Neural cell (in vitro differentiated cells): Measurements from ENCODE around the gene RPL13A. TPM values are rescaled to one million over a fixed set of nuclear protein-coding genes. Genes with fewer than 3 reads are reported as not detected.
"Not testable (repeated sequence)": the region's sequence is repeated elsewhere in the genome, so short reads cannot be mapped to it uniquely, and the experiment has no call there.

Experiments used
- H2AFZ ChIP-seq: fragments of 200-600, 300-800 bp; sonication (generic), shearing (Covaris generic); 2 replicates; pipeline ENCODE4 v1.6.0; 2014; ENCODE audit warnings: low read depth, mild to moderate bottlenecking, antibody characterized with exemption, low read length, moderate library complexity
- H3F3A ChIP-seq: fragments of 200-600 bp; shearing (Covaris generic); 2 replicates; pipeline ENCODE4 v1.6.1; 2016; ENCODE audit warnings: mild to moderate bottlenecking, moderate library complexity, mixed read lengths, antibody characterized with exemption, low read length; ENCODE audit not compliant: insufficient read depth, poor library complexity, severe bottlenecking
- H3K27ac ChIP-seq: fragments of 200-600, 300-800 bp; sonication (generic), shearing (Covaris generic); 2 replicates; pipeline ENCODE4 v1.5.1; 2014; ENCODE audit warnings: mild to moderate bottlenecking, low read length, moderate library complexity
- H3K27me3 ChIP-seq: fragments of 300-800, 200-600 bp; sonication (generic), shearing (Covaris generic); 2 replicates; pipeline ENCODE4 v1.6.0; 2014; ENCODE audit warnings: mild to moderate bottlenecking, low read depth, low read length, moderate library complexity; ENCODE audit not compliant: insufficient read depth
- H3K36me3 ChIP-seq: fragments of 300-800, 200-600 bp; sonication (generic), shearing (Covaris generic); 2 replicates; pipeline ENCODE4 v1.5.1; 2014; ENCODE audit warnings: mild to moderate bottlenecking, antibody characterized with exemption, low read length, moderate library complexity; ENCODE audit not compliant: insufficient read depth
- H3K4me2 ChIP-seq: fragments of 300-800, 200-600 bp; sonication (generic), shearing (Covaris generic); 2 replicates; pipeline ENCODE4 v1.6.0; 2014; ENCODE audit warnings: mild to moderate bottlenecking, low read length
- H3K4me3 ChIP-seq: fragments of 300-800, 200-600 bp; sonication (generic), shearing (Covaris generic); 2 replicates; pipeline ENCODE4 v1.5.1; 2014; ENCODE audit warnings: mild to moderate bottlenecking, low read length, moderate library complexity
- H3K79me2 ChIP-seq: fragments of 200-600 bp; shearing (Covaris generic); replicated peaks from 2 replicates; pipeline ENCODE4 v1.6.0; 2014; ENCODE audit warnings: mild to moderate bottlenecking, low read length, moderate library complexity; ENCODE audit not compliant: insufficient read depth
- H3K9ac ChIP-seq: fragments of 300-800, 200-600 bp; sonication (generic), shearing (Covaris generic); 2 replicates; pipeline ENCODE4 v1.6.1; 2016; ENCODE audit warnings: mild to moderate bottlenecking, low read length, mixed read lengths
- H3K9me2 ChIP-seq: fragments of 200-600 bp; shearing (Covaris generic); 2 replicates; pipeline ENCODE4 v1.6.1; 2016; ENCODE audit warnings: mild to moderate bottlenecking, low read length, mixed read lengths; ENCODE audit not compliant: insufficient read depth
- H3K9me3 ChIP-seq: fragments of 200-600, 300-800 bp; sonication (generic), shearing (Covaris generic); 2 replicates; pipeline ENCODE4 v1.6.1; 2016; ENCODE audit warnings: mild to moderate bottlenecking, mixed run types, low read length, moderate library complexity, mixed read lengths
- H4K20me1 ChIP-seq: fragments of 200-600 bp; shearing (Covaris generic); 2 replicates; pipeline ENCODE4 v1.6.1; 2016; ENCODE audit warnings: mild to moderate bottlenecking, mixed run types; ENCODE audit not compliant: insufficient read depth
- CTCF ChIP-seq: fragments of 450-650 bp; IDR thresholded peaks from 2 replicates; pipeline ENCODE4 v1.5.1; 2014; ENCODE audit warnings: antibody characterized with exemption, mild to moderate bottlenecking, moderate library complexity; ENCODE audit not compliant: poor library complexity, severe bottlenecking
- EP300 ChIP-seq: fragments of 450-650 bp; conservative IDR thresholded peaks from 2 replicates; pipeline ENCODE4 v1.6.1; 2014; ENCODE audit warnings: antibody characterized with exemption, mild to moderate bottlenecking, moderate library complexity; ENCODE audit not compliant: poor library complexity, severe bottlenecking
- EZH2 ChIP-seq: fragments of 200-600, 300-800 bp; shearing (Covaris generic), sonication (generic); IDR thresholded peaks from 2 replicates; pipeline ENCODE4 v1.6.1; 2014; ENCODE audit warnings: antibody characterized with exemption, low read length, borderline replicate concordance, mild to moderate bottlenecking; ENCODE audit not compliant: insufficient read depth, poor library complexity, severe bottlenecking
- MXI1 ChIP-seq: fragments of 450-650 bp; conservative IDR thresholded peaks from 2 replicates; pipeline ENCODE4 v1.6.1; 2014; ENCODE audit warnings: antibody characterized with exemption, mild to moderate bottlenecking; ENCODE audit not compliant: poor library complexity, severe bottlenecking
- POLR2AphosphoS5 ChIP-seq: IDR thresholded peaks from 2 replicates; pipeline ENCODE4 v1.6.1; 2012
- RAD21 ChIP-seq: fragments of 450-650 bp; conservative IDR thresholded peaks from 2 replicates; pipeline ENCODE4 v1.6.1; 2014; ENCODE audit warnings: antibody characterized with exemption, mild to moderate bottlenecking, moderate library complexity
- REST ChIP-seq: IDR thresholded peaks from 2 replicates; pipeline ENCODE4 v1.6.1; 2012; ENCODE audit warnings: borderline replicate concordance
- SMC3 ChIP-seq: fragments of 450-650 bp; conservative IDR thresholded peaks from 2 replicates; pipeline ENCODE4 v1.6.1; 2014; ENCODE audit warnings: antibody characterized with exemption, mild to moderate bottlenecking, moderate library complexity; ENCODE audit not compliant: poor library complexity
- TAF1 ChIP-seq: IDR thresholded peaks from 2 replicates; pipeline ENCODE4 v1.6.1; 2012; ENCODE audit warnings: low read depth
- polyA plus RNA-seq: library from polyadenylated mRNA; depleted of rRNA; stranded (reverse); fragments of >200 nt; gene quantifications from 2 replicates; pipeline ENCODE4 v1.2.3, GENCODE V29; 2014

The RPL13A gene
- polyA plus RNA-seq, 1 donor from 2014 or later: 2,313 TPM

GRCh38 chr19:49458567-49458903 is 28.9 kb upstream of the RPL13A start:
- TF ChIP-seq EP300: no peak
- no peak for TF ChIP-seq RAD21
- no peak for TF ChIP-seq MXI1
- no peak for TF ChIP-seq POLR2AphosphoS5
- TF ChIP-seq SMC3: no peak
- TF ChIP-seq REST: no peak
- TF ChIP-seq EZH2: no peak
- TF ChIP-seq TAF1: no peak
- no peak for TF ChIP-seq CTCF
- no peak overlapping the region for H3K4me2 ChIP-seq
- H2AFZ ChIP-seq: no peak overlapping the region
- H3K79me2 ChIP-seq: no peaks in the 10 kb centered on the region
- no peaks in the 10 kb centered on the region for H4K20me1 ChIP-seq
- H3K27ac ChIP-seq: no peak overlapping the region
- H3K4me3 ChIP-seq: no peak overlapping the region
- no peaks in the 10 kb centered on the region for H3K9me2 ChIP-seq
- no peaks in the 10 kb centered on the region for H3F3A ChIP-seq
- no peaks in the 10 kb centered on the region for H3K9me3 ChIP-seq
- H3K27me3 ChIP-seq: no peaks in the 10 kb centered on the region
- no peak overlapping the region for H3K9ac ChIP-seq
- no peaks in the 10 kb centered on the region for H3K36me3 ChIP-seq

GRCh38 chr19:49459388-49459787 is 28.0 kb upstream of the RPL13A start:
- Histone ChIP-seq H3F3A (no peaks in the 10 kb centered on the region), H3K36me3 (no peaks in the 10 kb centered on the region), H2AFZ (no peak overlapping the region), H3K9me2 (no peaks in the 10 kb centered on the region), H3K9me3 (no peaks in the 10 kb centered on the region), H4K20me1 (no peaks in the 10 kb centered on the region), H3K27ac (no peak overlapping the region), H3K79me2 (no peaks in the 10 kb centered on the region), H3K27me3 (no peaks in the 10 kb centered on the region), H3K4me2 (no peak overlapping the region), H3K4me3 (no peak overlapping the region), H3K9ac (no peak overlapping the region)
- no peak for TF ChIP-seq SMC3
- no peak for TF ChIP-seq TAF1
- no peak for TF ChIP-seq EZH2

- not testable (repeated sequence) for H3K27ac ChIP-seq, H3K4me3 ChIP-seq, H3K4me2 ChIP-seq, H2AFZ ChIP-seq, H3K79me2 ChIP-seq, H3F3A ChIP-seq, H3K9ac ChIP-seq, H3K9me2 ChIP-seq, H3K36me3 ChIP-seq, H4K20me1 ChIP-seq, H3K27me3 ChIP-seq, H3K9me3 ChIP-seq
These were observed 26.3 kb upstream of the RPL13A start for GRCh38 chr19:49461130-49461529.
